SK-N-SH treated with all-trans-retinoic acid at 6 μM for 48 hours (cell line): ENCODE data around the gene CCDC186.

Source experiments
- ATAC-seq: fragments of 200-7000 bp; cut with Tn5 transposase; 3 replicates; pipeline ENCODE4 v1.9.1; 2020; ENCODE audit warnings: mild to moderate bottlenecking, moderate library complexity
- ARNTL ChIP-seq: fragments of 450-650 bp; formaldehyde crosslinking; IDR thresholded peaks from 2 replicates; pipeline ENCODE4 v1.5.0; 2020; ENCODE audit warnings: low read depth, mild to moderate bottlenecking, moderate library complexity, borderline replicate concordance
- BACH2 ChIP-seq: fragments of 250-450 bp; sonication (Bioruptor Pico); IDR thresholded peaks from 2 replicates; pipeline ENCODE4 v1.9.0; 2021; ENCODE audit warnings: mild to moderate bottlenecking, borderline replicate concordance
- CSDC2 ChIP-seq: fragments of 250-450 bp; sonication (Bioruptor Pico); IDR thresholded peaks from 2 replicates; pipeline ENCODE4 v1.5.0; 2020; ENCODE audit warnings: mild to moderate bottlenecking, moderate library complexity
- ESRRG ChIP-seq: fragments of 250-450 bp; sonication (Bioruptor Pico); IDR thresholded peaks from 2 replicates; pipeline ENCODE4 v1.6.1; 2021; ENCODE audit warnings: mild to moderate bottlenecking
- GLIS3 ChIP-seq: fragments of 250-450 bp; sonication (Bioruptor Pico); IDR thresholded peaks from 2 replicates; pipeline ENCODE4 v1.5.0; 2020; ENCODE audit warnings: mild to moderate bottlenecking, moderate library complexity
- OSR1 ChIP-seq: fragments of 250-450 bp; sonication (Bioruptor Pico); IDR thresholded peaks from 2 replicates; pipeline ENCODE4 v1.8.0; 2022; ENCODE audit warnings: moderate library complexity, mild to moderate bottlenecking, inconsistent platforms
- PPARA ChIP-seq: fragments of 250-450 bp; sonication (Bioruptor Pico); IDR thresholded peaks from 2 replicates; pipeline ENCODE4 v1.5.0; 2020; ENCODE audit warnings: mild to moderate bottlenecking, borderline replicate concordance
- RARB ChIP-seq: fragments of 250-450 bp; sonication (Bioruptor Pico); IDR thresholded peaks from 2 replicates; pipeline ENCODE4 v1.8.0; 2021; ENCODE audit warnings: mild to moderate bottlenecking, moderate library complexity
- TCF4 ChIP-seq: fragments of 250-450 bp; sonication (Bioruptor Pico); IDR thresholded peaks from 2 replicates; pipeline ENCODE4 v1.8.0; 2021; ENCODE audit warnings: mild to moderate bottlenecking, moderate library complexity, borderline replicate concordance
- TOX ChIP-seq: fragments of 250-450 bp; sonication (Bioruptor Pico); IDR thresholded peaks from 2 replicates; pipeline ENCODE4 v1.8.0; 2021; ENCODE audit warnings: mild to moderate bottlenecking, moderate library complexity, borderline replicate concordance
- ZC3H10 ChIP-seq: fragments of 250-450 bp; sonication (Bioruptor Pico); IDR thresholded peaks from 2 replicates; pipeline ENCODE4 v1.5.1; 2021; ENCODE audit warnings: mild to moderate bottlenecking, moderate library complexity
- ZFP3 ChIP-seq: fragments of 250-450 bp; sonication (Bioruptor Pico); IDR thresholded peaks from 2 replicates; pipeline ENCODE4 v1.5.0; 2020; ENCODE audit warnings: mild to moderate bottlenecking, moderate library complexity
- ZFP30 ChIP-seq: fragments of 450-650 bp; formaldehyde crosslinking; IDR thresholded peaks from 2 replicates; pipeline ENCODE4 v1.5.0; 2022; ENCODE audit warnings: mild to moderate bottlenecking, moderate library complexity
- ZNF565 ChIP-seq: fragments of 450-650 bp; formaldehyde crosslinking; conservative IDR thresholded peaks from 2 replicates; pipeline ENCODE4 v1.5.0; 2020; ENCODE audit warnings: low read depth, mild to moderate bottlenecking, moderate library complexity
- ZNF8 ChIP-seq: fragments of 450-650 bp; formaldehyde crosslinking; IDR thresholded peaks from 2 replicates; pipeline ENCODE4 v1.5.0; 2020; ENCODE audit warnings: mild to moderate bottlenecking, moderate library complexity
- TF ChIP-seq, protein P1 (sequence below): fragments of 250-450 bp; sonication (Bioruptor Pico); IDR thresholded peaks from 2 replicates; pipeline ENCODE4 v1.5.0; 2020; ENCODE audit warnings: mild to moderate bottlenecking, moderate library complexity
- TF ChIP-seq, protein P2 (sequence below): fragments of 250-450 bp; sonication (Bioruptor Pico); IDR thresholded peaks from 2 replicates; pipeline ENCODE4 v1.5.1; 2020; ENCODE audit warnings: low read depth, mild to moderate bottlenecking, moderate library complexity
- TF ChIP-seq, protein P3 (sequence below): fragments of 250-450 bp; sonication (Bioruptor Pico); IDR thresholded peaks from 2 replicates; pipeline ENCODE4 v1.8.0; 2021; ENCODE audit warnings: low read depth, mild to moderate bottlenecking, moderate library complexity, borderline replicate concordance
- TF ChIP-seq, protein P4 (sequence below): fragments of 250-450 bp; sonication (Bioruptor Pico); IDR thresholded peaks from 2 replicates; pipeline ENCODE4 v1.8.0; 2020; ENCODE audit warnings: mild to moderate bottlenecking, moderate library complexity, borderline replicate concordance
- TF ChIP-seq, protein P5 (sequence below): fragments of 250-450 bp; sonication (Bioruptor Pico); IDR thresholded peaks from 2 replicates; pipeline ENCODE4 v1.5.1; 2021; ENCODE audit warnings: mild to moderate bottlenecking, moderate library complexity

Gene CCDC186

DNA sequence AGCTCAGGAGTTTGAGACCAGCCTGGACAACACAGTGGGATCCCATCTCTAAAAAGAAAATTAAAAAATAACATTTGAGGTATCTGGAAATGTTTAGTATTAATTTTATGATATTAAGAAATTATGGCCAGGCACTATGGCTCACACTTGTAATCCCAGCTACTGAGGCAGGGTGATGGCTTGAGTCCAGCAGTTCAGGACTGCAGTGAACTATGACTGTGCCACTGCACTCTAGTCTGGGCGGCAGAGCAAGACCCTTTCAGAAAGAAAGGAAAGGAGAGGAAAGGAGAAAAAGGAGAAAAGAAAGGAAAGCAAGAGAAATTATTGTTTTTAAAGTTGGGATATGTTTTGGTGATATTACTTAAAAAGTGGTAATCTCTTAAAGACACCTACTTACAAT lies 2.5 kb upstream of the CCDC186 start:
- no peak for ATAC-seq
- TF ChIP-seq ZNF565 (CRISPR knock-in tag) = no peak
- TF ChIP-seq PPARA (CRISPR knock-in tag) = no peak
- TF ChIP-seq, protein P1, sequence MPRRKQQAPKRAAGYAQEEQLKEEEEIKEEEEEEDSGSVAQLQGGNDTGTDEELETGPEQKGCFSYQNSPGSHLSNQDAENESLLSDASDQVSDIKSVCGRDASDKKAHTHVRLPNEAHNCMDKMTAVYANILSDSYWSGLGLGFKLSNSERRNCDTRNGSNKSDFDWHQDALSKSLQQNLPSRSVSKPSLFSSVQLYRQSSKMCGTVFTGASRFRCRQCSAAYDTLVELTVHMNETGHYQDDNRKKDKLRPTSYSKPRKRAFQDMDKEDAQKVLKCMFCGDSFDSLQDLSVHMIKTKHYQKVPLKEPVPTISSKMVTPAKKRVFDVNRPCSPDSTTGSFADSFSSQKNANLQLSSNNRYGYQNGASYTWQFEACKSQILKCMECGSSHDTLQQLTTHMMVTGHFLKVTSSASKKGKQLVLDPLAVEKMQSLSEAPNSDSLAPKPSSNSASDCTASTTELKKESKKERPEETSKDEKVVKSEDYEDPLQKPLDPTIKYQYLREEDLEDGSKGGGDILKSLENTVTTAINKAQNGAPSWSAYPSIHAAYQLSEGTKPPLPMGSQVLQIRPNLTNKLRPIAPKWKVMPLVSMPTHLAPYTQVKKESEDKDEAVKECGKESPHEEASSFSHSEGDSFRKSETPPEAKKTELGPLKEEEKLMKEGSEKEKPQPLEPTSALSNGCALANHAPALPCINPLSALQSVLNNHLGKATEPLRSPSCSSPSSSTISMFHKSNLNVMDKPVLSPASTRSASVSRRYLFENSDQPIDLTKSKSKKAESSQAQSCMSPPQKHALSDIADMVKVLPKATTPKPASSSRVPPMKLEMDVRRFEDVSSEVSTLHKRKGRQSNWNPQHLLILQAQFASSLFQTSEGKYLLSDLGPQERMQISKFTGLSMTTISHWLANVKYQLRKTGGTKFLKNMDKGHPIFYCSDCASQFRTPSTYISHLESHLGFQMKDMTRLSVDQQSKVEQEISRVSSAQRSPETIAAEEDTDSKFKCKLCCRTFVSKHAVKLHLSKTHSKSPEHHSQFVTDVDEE = no peak
- TF ChIP-seq ZC3H10 = no peak
- no peak for TF ChIP-seq ARNTL (CRISPR knock-in tag)
- TF ChIP-seq, protein P2, sequence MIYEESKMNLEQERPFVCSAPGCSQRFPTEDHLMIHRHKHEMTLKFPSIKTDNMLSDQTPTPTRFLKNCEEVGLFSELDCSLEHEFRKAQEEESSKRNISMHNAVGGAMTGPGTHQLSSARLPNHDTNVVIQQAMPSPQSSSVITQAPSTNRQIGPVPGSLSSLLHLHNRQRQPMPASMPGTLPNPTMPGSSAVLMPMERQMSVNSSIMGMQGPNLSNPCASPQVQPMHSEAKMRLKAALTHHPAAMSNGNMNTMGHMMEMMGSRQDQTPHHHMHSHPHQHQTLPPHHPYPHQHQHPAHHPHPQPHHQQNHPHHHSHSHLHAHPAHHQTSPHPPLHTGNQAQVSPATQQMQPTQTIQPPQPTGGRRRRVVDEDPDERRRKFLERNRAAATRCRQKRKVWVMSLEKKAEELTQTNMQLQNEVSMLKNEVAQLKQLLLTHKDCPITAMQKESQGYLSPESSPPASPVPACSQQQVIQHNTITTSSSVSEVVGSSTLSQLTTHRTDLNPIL (CRISPR knock-in tag) = no peak
- TF ChIP-seq, protein P3, sequence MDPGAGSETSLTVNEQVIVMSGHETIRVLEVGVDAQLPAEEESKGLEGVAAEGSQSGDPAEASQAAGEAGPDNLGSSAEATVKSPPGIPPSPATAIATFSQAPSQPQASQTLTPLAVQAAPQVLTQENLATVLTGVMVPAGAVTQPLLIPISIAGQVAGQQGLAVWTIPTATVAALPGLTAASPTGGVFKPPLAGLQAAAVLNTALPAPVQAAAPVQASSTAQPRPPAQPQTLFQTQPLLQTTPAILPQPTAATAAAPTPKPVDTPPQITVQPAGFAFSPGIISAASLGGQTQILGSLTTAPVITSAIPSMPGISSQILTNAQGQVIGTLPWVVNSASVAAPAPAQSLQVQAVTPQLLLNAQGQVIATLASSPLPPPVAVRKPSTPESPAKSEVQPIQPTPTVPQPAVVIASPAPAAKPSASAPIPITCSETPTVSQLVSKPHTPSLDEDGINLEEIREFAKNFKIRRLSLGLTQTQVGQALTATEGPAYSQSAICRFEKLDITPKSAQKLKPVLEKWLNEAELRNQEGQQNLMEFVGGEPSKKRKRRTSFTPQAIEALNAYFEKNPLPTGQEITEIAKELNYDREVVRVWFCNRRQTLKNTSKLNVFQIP (CRISPR knock-in tag) = no peak
- TF ChIP-seq BACH2 (CRISPR knock-in tag) = no peak
- no peak for TF ChIP-seq OSR1 (CRISPR knock-in tag)
- no peak for TF ChIP-seq ZFP3 (CRISPR knock-in tag)
- TF ChIP-seq TOX (CRISPR knock-in tag) = no peak
- no peak for TF ChIP-seq RARB (CRISPR knock-in tag)
- TF ChIP-seq TCF4 (CRISPR knock-in tag) = no peak
- TF ChIP-seq ESRRG = no peak
- no peak for TF ChIP-seq ZNF8
- no peak for TF ChIP-seq GLIS3 (CRISPR knock-in tag)
- TF ChIP-seq, protein P4, sequence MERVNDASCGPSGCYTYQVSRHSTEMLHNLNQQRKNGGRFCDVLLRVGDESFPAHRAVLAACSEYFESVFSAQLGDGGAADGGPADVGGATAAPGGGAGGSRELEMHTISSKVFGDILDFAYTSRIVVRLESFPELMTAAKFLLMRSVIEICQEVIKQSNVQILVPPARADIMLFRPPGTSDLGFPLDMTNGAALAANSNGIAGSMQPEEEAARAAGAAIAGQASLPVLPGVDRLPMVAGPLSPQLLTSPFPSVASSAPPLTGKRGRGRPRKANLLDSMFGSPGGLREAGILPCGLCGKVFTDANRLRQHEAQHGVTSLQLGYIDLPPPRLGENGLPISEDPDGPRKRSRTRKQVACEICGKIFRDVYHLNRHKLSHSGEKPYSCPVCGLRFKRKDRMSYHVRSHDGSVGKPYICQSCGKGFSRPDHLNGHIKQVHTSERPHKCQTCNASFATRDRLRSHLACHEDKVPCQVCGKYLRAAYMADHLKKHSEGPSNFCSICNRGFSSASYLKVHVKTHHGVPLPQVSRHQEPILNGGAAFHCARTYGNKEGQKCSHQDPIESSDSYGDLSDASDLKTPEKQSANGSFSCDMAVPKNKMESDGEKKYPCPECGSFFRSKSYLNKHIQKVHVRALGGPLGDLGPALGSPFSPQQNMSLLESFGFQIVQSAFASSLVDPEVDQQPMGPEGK = no peak
- TF ChIP-seq, protein P5, sequence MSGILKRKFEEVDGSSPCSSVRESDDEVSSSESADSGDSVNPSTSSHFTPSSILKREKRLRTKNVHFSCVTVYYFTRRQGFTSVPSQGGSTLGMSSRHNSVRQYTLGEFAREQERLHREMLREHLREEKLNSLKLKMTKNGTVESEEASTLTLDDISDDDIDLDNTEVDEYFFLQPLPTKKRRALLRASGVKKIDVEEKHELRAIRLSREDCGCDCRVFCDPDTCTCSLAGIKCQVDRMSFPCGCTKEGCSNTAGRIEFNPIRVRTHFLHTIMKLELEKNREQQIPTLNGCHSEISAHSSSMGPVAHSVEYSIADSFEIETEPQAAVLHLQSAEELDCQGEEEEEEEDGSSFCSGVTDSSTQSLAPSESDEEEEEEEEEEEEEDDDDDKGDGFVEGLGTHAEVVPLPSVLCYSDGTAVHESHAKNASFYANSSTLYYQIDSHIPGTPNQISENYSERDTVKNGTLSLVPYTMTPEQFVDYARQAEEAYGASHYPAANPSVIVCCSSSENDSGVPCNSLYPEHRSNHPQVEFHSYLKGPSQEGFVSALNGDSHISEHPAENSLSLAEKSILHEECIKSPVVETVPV (CRISPR knock-in tag) = no peak
- TF ChIP-seq, all 23 proteins: peak for 0

DNA sequence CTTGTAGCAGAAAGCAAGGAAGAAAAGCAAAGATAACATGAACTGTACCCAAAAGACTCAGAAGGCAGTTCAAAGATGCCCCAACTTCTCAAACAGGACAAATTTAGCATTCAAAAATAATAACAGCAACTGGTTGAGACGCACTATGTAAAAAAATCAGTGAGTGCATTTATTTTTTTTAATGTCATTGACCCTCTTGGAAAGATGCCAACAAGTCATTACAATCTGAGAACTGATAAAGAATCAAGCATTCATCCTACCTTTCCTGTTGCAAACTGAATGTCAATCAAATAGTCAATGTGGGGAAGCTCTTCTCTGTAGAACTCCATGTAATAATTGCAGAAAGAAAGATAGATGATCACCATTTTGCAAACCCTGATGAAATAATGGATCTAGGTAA lies 1.7 kb upstream of the CCDC186 start:
- TF ChIP-seq ZC3H10 (no peak), CSDC2 (CRISPR knock-in tag) (no peak), TCF4 (CRISPR knock-in tag) (no peak), ZFP30 (CRISPR knock-in tag) (no peak), BACH2 (CRISPR knock-in tag) (no peak), PPARA (CRISPR knock-in tag) (no peak)
- TF ChIP-seq, protein P3 (CRISPR knock-in tag) = no peak
- TF ChIP-seq, protein P2 (CRISPR knock-in tag) = no peak
- TF ChIP-seq, protein P1 = no peak
- TF ChIP-seq, protein P5 (CRISPR knock-in tag) = no peak
- ATAC-seq = no peak
